Omental fat pad (tissue), 4 donors: ENCODE results near the gene MSRB2. TPM values are rescaled to one million over a fixed set of nuclear protein-coding genes. Genes with fewer than 3 reads are reported as not detected.

Source experiments
- ATAC-seq: fragments of 150-250 bp; one replicate; pipeline ENCODE4 v1.9.1; 2016; ENCODE audit warnings: mild to moderate bottlenecking, moderate library complexity; ENCODE audit not compliant: low FRiP score
- DNase-seq: peaks from one replicate; pipeline ENCODE4 v3.0.0-alpha.2; 2019; ENCODE audit warnings: low spot score
- CTCF ChIP-seq, 3 donors: fragments of 450-650 bp; IDR thresholded peaks; one replicate each; pipeline ENCODE4 v1.5.1; 2016 to 2017; ENCODE audit warnings: antibody characterized with exemption in 3 of 3, mild to moderate bottlenecking in 3 of 3, moderate library complexity in 2 of 3
- total RNA-seq, 4 donors: library from RNA; depleted of rRNA; stranded (reverse); fragments of >200 nt; gene quantifications; one replicate each; pipeline ENCODE4 v1.1.0, GENCODE V29; 2016

MSRB2 gene
- total RNA-seq, 4 donors from 2014 or later = 16.5 to 31.4 (median 24.6) TPM

- peak; percentile 75 for ATAC-seq
- no peak for TF ChIP-seq CTCF (IDR thresholded peaks at IDR 0.05)
- no peak for DNase-seq
These were observed 14.1 kb upstream of the MSRB2 start for GRCh38 chr10:23081221-23081750.

GRCh38 chr10:23081891-23082290 lies 13.5 kb upstream of the MSRB2 start:
- no peak for TF ChIP-seq CTCF (IDR thresholded peaks at IDR 0.05)
- peak; percentile 14 for ATAC-seq
- no peak for DNase-seq

GRCh38 chr10:23088609-23089008 lies 6.8 kb upstream of the MSRB2 start:
- DNase-seq (no peak), ATAC-seq (no peak)
- TF ChIP-seq CTCF (IDR thresholded peaks at IDR 0.05) = no peak

- DNase-seq (no peak), ATAC-seq (peak; percentile 28)
- TF ChIP-seq CTCF (IDR thresholded peaks at IDR 0.05) = no peak
These were observed 484 bp upstream of the MSRB2 start for GRCh38 chr10:23094786-23095403.

- ATAC-seq = peak; percentile 32
These were observed 805 bp downstream of the MSRB2 start for GRCh38 chr10:23095966-23096801.

GRCh38 chr10:23096802-23097549 lies 1.6 kb downstream of the MSRB2 start:
- TF ChIP-seq CTCF (IDR thresholded peaks at IDR 0.05) = no peak
- ATAC-seq = peak; percentile 31
- no peak for DNase-seq

More at GRCh38 chr10:23095966-23096801, 805 bp downstream of the MSRB2 start:
- DNase-seq = peak; percentile 28
- TF ChIP-seq CTCF (IDR thresholded peaks at IDR 0.05) = no peak
